Psoas muscle (tissue), 8 donors: Measurements from ENCODE around the gene CFTR. TPM values are rescaled to one million over a fixed set of nuclear protein-coding genes. Genes with fewer than 3 reads are reported as not detected.

Experiments
- ATAC-seq, 4 donors: fragments of 200-7000 bp; cut with Tn5 transposase; one replicate each; pipeline ENCODE4 v1.9.1; 2020; ENCODE audit warnings: moderate library complexity in 3 of 4, mild to moderate bottlenecking in 2 of 4
- DNase-seq, 2 donors: peaks; one replicate each; pipeline ENCODE4 v3.0.0-alpha.2; 2020
- H3K27ac ChIP-seq: fragments of 200-600 bp; one replicate; pipeline ENCODE4 v1.8.0; 2022
- H3K27me3 ChIP-seq, 3 donors: fragments of 200-600 bp in 1 of 3; one replicate each; pipeline versions ENCODE4 v1.6.1 to v1.8.0; 2013 to 2022; ENCODE audit warnings: low read length in 2 of 3, mild to moderate bottlenecking in 2 of 3, moderate library complexity in 1 of 3; ENCODE audit not compliant: insufficient read depth in 3 of 3
- H3K36me3 ChIP-seq, 2 donors: fragments of 200-600 bp in 1 of 2; one replicate each; pipeline versions ENCODE4 v1.6.1 to v1.8.0; 2013 to 2022; ENCODE audit warnings: low read depth in 1 of 2, mild to moderate bottlenecking in 1 of 2, moderate library complexity in 1 of 2; ENCODE audit not compliant: insufficient read depth in 1 of 2
- H3K4me1 ChIP-seq: fragments of 200-600 bp; one replicate; pipeline ENCODE4 v1.8.0; 2022
- H3K4me3 ChIP-seq: fragments of 200-600 bp; one replicate; pipeline ENCODE4 v1.8.0; 2022; ENCODE audit warnings: mild to moderate bottlenecking
- H3K9me3 ChIP-seq: fragments of 200-600 bp; one replicate; pipeline ENCODE4 v1.8.0; 2022
- WGBS, 3 donors: extraction: QIAGEN DNeasy Blood & Tissue Kit; methylation state at CpG; one replicate each; pipeline versions ENCODE4 v1.1.6 to v1.1.7; 2013; 5-methylcytosine and 5-hydroxymethylcytosine counted together
- intact Hi-C, 2 donors: fragments of 100-400 bp; cut with DNase I; formaldehyde crosslinking; loops; one replicate each; pipeline versions ENCODE4 v1.11.0 to v1.14.2; 2022
- polyA plus RNA-seq, 3 donors: library from polyadenylated mRNA; stranded (reverse); fragments of 200-250 nt; gene quantifications; one replicate each; pipeline ENCODE4 v1.2.3, GENCODE V29; 2013
- total RNA-seq, 4 donors: library from RNA; stranded (reverse); fragmentation: NEBNext Ultra II Directional in 2 of 4; extraction: Animal tissue kit (Norgen Biotek cat#: 25700) in 2 of 4; gene quantifications; one replicate each; pipeline versions ENCODE4 v1.2.1 to v1.2.4, GENCODE V29; 2021 to 2023
- TF ChIP-seq, protein P1 (sequence below): fragments of 200-600 bp; IDR thresholded peaks from one replicate; pipeline ENCODE4 v1.8.0; 2022; ENCODE audit warnings: antibody characterized with exemption
- donor health status: healthy with polysubstance abuse.
- donor health status: DM: no; HTN: no; CAD: no; lungs with moderate emphysema.
- donor health status: Bipolar disorder and iron deficiency.
- donor health status: healthy.
- donor health status: DM: yes; HTN: yes; CAD: no.
- donor health status: DM: no; HTN: no; CAD: no.
- donor health status: DM: no; HTN: no; CAD: no.
- donor health status: DM: yes; HTN: yes; CAD: no.

The CFTR gene
- total and polyA plus RNA-seq, 7 donors, result 0.01 to 0.06 TPM; not detected in 5

DNA sequence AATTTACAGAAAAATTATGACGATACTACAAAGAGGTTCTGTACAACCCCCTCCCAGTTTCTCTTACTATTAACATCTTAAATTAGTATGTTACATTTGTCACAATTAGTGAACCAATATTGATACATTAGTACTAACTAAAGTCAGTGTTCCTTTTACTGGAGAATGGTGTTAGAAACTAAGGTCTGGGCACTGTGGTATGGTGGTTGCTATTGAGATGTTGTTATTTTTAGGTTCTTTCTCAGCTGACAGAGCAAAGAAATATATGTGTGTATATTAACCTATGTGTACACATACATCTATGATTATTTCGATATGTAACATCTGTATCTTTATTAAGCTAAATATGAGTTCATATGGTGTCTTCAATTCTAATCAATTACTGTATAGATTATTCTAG, 11.7 kb upstream of the CFTR start:
- no peak for ATAC-seq
- H3K4me1 ChIP-seq, result no peaks in the 10 kb centered on the region
- H3K9me3 ChIP-seq, result no peaks in the 10 kb centered on the region
- no peak overlapping the region for H3K4me3 ChIP-seq
- no peak overlapping the region for H3K27ac ChIP-seq
- no peak for DNase-seq
- no peaks in the 10 kb centered on the region for H3K27me3 ChIP-seq
- no peaks in the 10 kb centered on the region for H3K36me3 ChIP-seq
- intact Hi-C loops, result no loop called here
- TF ChIP-seq, protein P1, sequence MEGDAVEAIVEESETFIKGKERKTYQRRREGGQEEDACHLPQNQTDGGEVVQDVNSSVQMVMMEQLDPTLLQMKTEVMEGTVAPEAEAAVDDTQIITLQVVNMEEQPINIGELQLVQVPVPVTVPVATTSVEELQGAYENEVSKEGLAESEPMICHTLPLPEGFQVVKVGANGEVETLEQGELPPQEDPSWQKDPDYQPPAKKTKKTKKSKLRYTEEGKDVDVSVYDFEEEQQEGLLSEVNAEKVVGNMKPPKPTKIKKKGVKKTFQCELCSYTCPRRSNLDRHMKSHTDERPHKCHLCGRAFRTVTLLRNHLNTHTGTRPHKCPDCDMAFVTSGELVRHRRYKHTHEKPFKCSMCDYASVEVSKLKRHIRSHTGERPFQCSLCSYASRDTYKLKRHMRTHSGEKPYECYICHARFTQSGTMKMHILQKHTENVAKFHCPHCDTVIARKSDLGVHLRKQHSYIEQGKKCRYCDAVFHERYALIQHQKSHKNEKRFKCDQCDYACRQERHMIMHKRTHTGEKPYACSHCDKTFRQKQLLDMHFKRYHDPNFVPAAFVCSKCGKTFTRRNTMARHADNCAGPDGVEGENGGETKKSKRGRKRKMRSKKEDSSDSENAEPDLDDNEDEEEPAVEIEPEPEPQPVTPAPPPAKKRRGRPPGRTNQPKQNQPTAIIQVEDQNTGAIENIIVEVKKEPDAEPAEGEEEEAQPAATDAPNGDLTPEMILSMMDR, result no peak
- WGBS, 3 donors, result 91 to 93% (median 92%) methylated on average over 2 of the region's 2 CpGs

DNA sequence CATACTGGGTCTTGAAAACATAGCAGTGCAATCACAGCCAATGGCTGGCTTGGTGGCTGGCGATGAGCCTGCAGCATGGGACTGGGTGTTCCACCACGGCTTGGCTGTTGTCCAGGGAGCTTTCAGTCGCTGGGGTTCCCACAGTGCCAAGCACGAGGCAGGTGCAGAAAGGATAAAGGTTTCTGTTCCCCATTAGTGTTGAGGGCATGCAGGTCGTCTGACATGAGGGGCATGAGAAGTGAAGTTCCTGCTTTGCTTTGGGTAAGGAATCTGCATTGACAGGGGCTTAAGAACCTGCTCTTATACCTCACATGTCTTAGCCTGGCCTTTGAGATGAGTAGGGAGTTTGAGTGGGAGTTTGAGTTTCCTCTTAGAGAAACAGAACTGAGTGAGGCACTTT, 9.0 kb upstream of the CFTR start:
- intact Hi-C loops, result no loop called here
- no peak overlapping the region for H3K4me3 ChIP-seq
- no peak overlapping the region for H3K27ac ChIP-seq
- no peaks in the 10 kb centered on the region for H3K27me3 ChIP-seq
- TF ChIP-seq, protein P1, result no peak
- H3K4me1 ChIP-seq, result no peaks in the 10 kb centered on the region
- ATAC-seq (no peak), DNase-seq (no peak)
- no peaks in the 10 kb centered on the region for H3K9me3 ChIP-seq
- WGBS, 3 donors, result 33 to 46% (median 42%) methylated on average over 5 of the region's 5 CpGs
- H3K36me3 ChIP-seq, result no peaks in the 10 kb centered on the region

DNA sequence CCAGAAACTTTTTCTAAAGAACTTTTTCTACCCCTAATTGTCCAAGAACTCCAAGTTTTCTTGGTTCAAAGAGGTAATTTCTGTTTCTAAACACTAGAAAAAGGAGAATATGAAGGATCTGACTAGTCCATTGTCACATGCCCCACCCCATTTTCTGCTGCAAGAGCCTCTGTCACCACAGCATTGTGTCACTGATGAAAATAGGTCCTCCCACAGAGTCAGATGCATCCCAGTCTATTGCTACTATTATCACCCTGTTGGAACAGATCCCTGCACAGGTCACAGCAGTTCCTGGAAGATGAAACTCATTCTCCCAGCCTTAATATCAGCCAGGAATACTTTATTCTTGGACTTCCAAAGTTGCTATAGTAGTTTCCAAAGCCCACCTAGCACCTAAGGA, 7.5 kb upstream of the CFTR start:
- TF ChIP-seq, protein P1, result no peak
- no peak for DNase-seq
- H3K4me3 ChIP-seq, result no peak overlapping the region
- no peaks in the 10 kb centered on the region for H3K4me1 ChIP-seq
- intact Hi-C loops, result no loop called here
- no peak for ATAC-seq
- no peaks in the 10 kb centered on the region for H3K9me3 ChIP-seq
- no peaks in the 10 kb centered on the region for H3K27me3 ChIP-seq
- H3K36me3 ChIP-seq, result no peaks in the 10 kb centered on the region
- H3K27ac ChIP-seq, result no peak overlapping the region

DNA sequence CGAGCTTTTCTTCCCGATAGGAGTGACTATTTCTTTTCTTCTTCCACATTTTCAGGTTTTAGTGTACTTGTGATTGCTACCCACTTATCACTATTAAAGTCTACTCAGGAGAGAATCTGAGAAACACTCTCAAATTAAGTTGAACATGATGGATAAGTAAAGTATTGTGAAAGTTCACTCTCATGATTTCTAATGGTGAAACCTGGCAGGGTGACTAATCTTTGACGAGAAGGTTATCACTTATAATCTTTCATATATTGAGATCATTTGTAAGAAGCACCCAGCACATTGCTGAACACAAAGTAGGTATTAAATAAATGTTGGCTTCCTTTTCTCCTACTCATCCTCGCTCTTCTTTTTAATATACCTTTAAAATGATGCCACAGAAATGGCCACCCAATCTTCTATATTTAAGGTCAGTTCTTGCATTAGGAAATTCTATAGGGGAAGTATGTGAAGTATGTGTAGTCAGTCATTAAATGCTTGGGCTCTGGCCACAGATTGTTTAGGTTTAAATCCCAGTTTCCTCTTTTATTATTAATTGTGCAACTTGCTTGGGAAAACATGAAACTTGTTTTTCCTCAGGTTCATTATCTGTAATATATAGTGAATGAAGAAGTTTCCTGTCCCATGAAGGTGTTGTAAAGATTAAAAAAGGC, 3.1 kb upstream of the CFTR start:
- no peak overlapping the region for H3K4me3 ChIP-seq
- H3K4me1 ChIP-seq, result no peaks in the 10 kb centered on the region
- ATAC-seq (no peak), DNase-seq (no peak)
- H3K27me3 ChIP-seq, result peaks cover 0 to 27% (median 3%) of the 10 kb centered on the region in 3 donors
- WGBS, 3 donors, result 87 to 93% (median 88%) methylated on average over 4 of the region's 4 CpGs
- no peak overlapping the region for H3K27ac ChIP-seq
- H3K36me3 ChIP-seq, result no peaks in the 10 kb centered on the region
- H3K9me3 ChIP-seq, result no peaks in the 10 kb centered on the region
- intact Hi-C loops, result no loop called here
- TF ChIP-seq, protein P1, result no peak

DNA sequence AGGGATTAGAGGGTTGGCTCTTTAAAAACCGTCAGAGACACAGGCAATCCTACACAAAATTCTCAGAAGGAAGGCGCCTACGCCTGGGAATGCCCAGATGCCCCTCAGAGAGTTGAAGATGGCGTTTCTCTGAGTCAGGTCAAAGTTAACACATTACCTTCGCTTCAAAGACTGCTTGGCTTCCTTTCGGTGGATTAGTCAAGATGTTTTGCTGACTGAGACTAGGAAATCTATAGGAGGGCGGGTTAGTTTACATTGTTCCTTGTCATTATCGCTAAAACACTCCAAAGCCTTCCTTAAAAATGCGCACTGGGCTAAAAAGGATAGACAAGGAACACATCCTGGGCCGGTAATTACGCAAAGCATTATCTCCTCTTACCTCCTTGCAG, 995 bp upstream of the CFTR start:
- Histone ChIP-seq H3K27me3 (peaks cover 0 to 27% (median 3%) of the 10 kb centered on the region in 3 donors), H3K4me3 (peak overlapping the region; percentile 38), H3K4me1 (no peaks in the 10 kb centered on the region), H3K9me3 (no peaks in the 10 kb centered on the region), H3K36me3 (no peaks in the 10 kb centered on the region), H3K27ac (no peak overlapping the region)
- intact Hi-C loops, result no loop called here
- ATAC-seq, result no peak
- no peak for DNase-seq
- WGBS, 3 donors, result 16 to 25% (median 16%) methylated on average over 11 of the region's 11 CpGs
- TF ChIP-seq, protein P1, result no peak
